ENCODE measurements around the gene TIFAB. TPM values are rescaled to one million over a fixed set of nuclear protein-coding genes. Genes with fewer than 3 reads are reported as not detected.

Gene TIFAB
- total RNA-seq, 1 experiment from 2014 or later, result not detected

DNA sequence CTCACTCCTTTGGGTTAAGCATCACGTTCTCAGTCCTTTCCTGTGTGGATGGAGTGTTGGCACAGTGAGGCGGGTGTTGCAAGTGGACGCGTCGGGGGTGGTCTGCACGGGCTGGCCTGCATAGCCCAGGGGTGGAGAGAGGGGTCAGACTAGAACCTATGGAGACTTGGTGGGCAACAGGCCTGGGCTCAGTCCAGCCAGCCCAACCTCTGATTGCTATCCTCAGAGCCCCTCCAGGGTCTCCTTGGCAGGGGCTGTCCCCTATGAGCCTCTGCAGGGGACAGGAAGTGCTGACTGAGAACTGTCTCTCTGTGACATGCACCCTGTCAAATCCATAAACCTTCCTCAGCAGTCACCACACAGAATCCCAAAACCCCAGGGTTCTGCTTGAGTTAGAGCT, 7.3 kb downstream of the TIFAB start:
- Histone ChIP-seq H3K9me3 (ENCODE audit: control insufficient read depth, insufficient read depth, low read depth, low read length) (no peaks in the 10 kb centered on the region), H3K27ac (ENCODE audit: low read length) (no peak overlapping the region), H3K4me1 (ENCODE audit: control insufficient read depth, insufficient read depth, low read length) (no peaks in the 10 kb centered on the region), H3K4me3 (ENCODE audit: low read depth in 2 of 2, low read length in 2 of 2) (no peak overlapping the region), H3K27me3 (ENCODE audit: control insufficient read depth, insufficient read depth, low read length) (peaks cover 2% of the 10 kb centered on the region; the same call in 1 of the 2 replicates), H3K36me3 (ENCODE audit: control insufficient read depth, insufficient read depth, low read length) (no peaks in the 10 kb centered on the region)
- DNase-seq (ENCODE audit: low read depth, low spot score) (no peak), ATAC-seq (no peak)
- ChIA-PET CTCF (no interaction called here), POLR2A (no interaction called here)
- TF ChIP-seq TCF7L2 (IDR thresholded peaks at IDR 0.05; ENCODE audit: low read depth, low read length) (no peak), POLR2AphosphoS5 (IDR thresholded peaks at IDR 0.05; ENCODE audit: low read depth, low read length) (no peak), SIN3A (IDR thresholded peaks at IDR 0.05; ENCODE audit: borderline replicate concordance, insufficient read depth, low read depth, low read length) (no peak)
- TF ChIP-seq, protein P1, sequence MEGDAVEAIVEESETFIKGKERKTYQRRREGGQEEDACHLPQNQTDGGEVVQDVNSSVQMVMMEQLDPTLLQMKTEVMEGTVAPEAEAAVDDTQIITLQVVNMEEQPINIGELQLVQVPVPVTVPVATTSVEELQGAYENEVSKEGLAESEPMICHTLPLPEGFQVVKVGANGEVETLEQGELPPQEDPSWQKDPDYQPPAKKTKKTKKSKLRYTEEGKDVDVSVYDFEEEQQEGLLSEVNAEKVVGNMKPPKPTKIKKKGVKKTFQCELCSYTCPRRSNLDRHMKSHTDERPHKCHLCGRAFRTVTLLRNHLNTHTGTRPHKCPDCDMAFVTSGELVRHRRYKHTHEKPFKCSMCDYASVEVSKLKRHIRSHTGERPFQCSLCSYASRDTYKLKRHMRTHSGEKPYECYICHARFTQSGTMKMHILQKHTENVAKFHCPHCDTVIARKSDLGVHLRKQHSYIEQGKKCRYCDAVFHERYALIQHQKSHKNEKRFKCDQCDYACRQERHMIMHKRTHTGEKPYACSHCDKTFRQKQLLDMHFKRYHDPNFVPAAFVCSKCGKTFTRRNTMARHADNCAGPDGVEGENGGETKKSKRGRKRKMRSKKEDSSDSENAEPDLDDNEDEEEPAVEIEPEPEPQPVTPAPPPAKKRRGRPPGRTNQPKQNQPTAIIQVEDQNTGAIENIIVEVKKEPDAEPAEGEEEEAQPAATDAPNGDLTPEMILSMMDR (IDR thresholded peaks at IDR 0.05), result no peak
- TF ChIP-seq, protein P2, sequence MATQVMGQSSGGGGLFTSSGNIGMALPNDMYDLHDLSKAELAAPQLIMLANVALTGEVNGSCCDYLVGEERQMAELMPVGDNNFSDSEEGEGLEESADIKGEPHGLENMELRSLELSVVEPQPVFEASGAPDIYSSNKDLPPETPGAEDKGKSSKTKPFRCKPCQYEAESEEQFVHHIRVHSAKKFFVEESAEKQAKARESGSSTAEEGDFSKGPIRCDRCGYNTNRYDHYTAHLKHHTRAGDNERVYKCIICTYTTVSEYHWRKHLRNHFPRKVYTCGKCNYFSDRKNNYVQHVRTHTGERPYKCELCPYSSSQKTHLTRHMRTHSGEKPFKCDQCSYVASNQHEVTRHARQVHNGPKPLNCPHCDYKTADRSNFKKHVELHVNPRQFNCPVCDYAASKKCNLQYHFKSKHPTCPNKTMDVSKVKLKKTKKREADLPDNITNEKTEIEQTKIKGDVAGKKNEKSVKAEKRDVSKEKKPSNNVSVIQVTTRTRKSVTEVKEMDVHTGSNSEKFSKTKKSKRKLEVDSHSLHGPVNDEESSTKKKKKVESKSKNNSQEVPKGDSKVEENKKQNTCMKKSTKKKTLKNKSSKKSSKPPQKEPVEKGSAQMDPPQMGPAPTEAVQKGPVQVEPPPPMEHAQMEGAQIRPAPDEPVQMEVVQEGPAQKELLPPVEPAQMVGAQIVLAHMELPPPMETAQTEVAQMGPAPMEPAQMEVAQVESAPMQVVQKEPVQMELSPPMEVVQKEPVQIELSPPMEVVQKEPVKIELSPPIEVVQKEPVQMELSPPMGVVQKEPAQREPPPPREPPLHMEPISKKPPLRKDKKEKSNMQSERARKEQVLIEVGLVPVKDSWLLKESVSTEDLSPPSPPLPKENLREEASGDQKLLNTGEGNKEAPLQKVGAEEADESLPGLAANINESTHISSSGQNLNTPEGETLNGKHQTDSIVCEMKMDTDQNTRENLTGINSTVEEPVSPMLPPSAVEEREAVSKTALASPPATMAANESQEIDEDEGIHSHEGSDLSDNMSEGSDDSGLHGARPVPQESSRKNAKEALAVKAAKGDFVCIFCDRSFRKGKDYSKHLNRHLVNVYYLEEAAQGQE (IDR thresholded peaks at IDR 0.05; ENCODE audit: insufficient read depth in 1 of 2, low read depth in 2 of 2, low read length in 1 of 2), result no peak
- in situ Hi-C loops (cut with HindIII; ENCODE audit: low pct_unique_long_range_greater_than_20kb, low sequenced_read_pairs) (no loop called here), intact Hi-C loops (cut with micrococcal nuclease; ENCODE audit: unreplicated experiment) (no loop called here)
- no TSS peak for BruUV-seq (replicated peaks)

DNA sequence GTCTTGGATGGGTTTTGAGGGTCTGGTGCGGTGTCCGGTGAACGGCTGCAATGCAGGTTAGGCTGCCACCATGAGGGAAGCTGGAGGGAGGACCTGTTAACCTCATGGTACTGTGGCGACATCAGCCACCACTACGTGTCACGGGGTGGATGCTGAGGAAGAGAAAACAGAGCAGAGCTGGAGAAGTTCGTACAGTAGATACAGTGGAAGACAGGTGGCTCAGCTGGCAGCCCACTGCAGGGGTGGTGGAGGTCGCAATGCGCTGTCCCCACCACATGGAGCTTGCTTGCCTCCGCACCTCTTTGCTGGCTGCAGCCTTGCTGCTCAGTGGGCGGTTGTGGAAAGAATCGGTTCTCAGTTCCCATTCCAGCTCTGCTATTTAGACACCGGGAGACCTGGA, 7.8 kb downstream of the TIFAB start:
- no TSS peak for BruUV-seq (replicated peaks)
- Histone ChIP-seq H3K27ac (ENCODE audit: low read length) (no peak overlapping the region), H3K4me3 (ENCODE audit: low read depth in 2 of 2, low read length in 2 of 2) (no peak overlapping the region), H3K4me1 (ENCODE audit: control insufficient read depth, insufficient read depth, low read length) (no peaks in the 10 kb centered on the region), H3K9me3 (ENCODE audit: control insufficient read depth, insufficient read depth, low read depth, low read length) (no peaks in the 10 kb centered on the region), H3K36me3 (ENCODE audit: control insufficient read depth, insufficient read depth, low read length) (no peaks in the 10 kb centered on the region), H3K27me3 (ENCODE audit: control insufficient read depth, insufficient read depth, low read length) (peaks cover 2% of the 10 kb centered on the region; the same call in 1 of the 2 replicates)
- ATAC-seq (no peak), DNase-seq (ENCODE audit: low read depth, low spot score) (no peak)
- POLR2A ChIA-PET, result no interaction called here
- TF ChIP-seq TCF7L2 (IDR thresholded peaks at IDR 0.05; ENCODE audit: low read depth, low read length) (no peak), SIN3A (IDR thresholded peaks at IDR 0.05; ENCODE audit: borderline replicate concordance, insufficient read depth, low read depth, low read length) (no peak), POLR2AphosphoS5 (IDR thresholded peaks at IDR 0.05; ENCODE audit: low read depth, low read length) (no peak)
- TF ChIP-seq, protein P2 (IDR thresholded peaks at IDR 0.05; ENCODE audit: insufficient read depth in 1 of 2, low read depth in 2 of 2, low read length in 1 of 2), result no peak
- TF ChIP-seq, protein P1 (IDR thresholded peaks at IDR 0.05), result no peak
- in situ Hi-C loops (cut with HindIII; ENCODE audit: low pct_unique_long_range_greater_than_20kb, low sequenced_read_pairs), result no loop called here
- CTCF ChIA-PET, result no interaction called here
- intact Hi-C loops (cut with micrococcal nuclease; ENCODE audit: unreplicated experiment), result no loop called here
